ENCODE results near the gene RPS6KA3. TPM values are rescaled to one million over a fixed set of nuclear protein-coding genes. Genes with fewer than 3 reads are reported as not detected.

RPS6KA3 gene
- total and polyA plus RNA-seq, 2 of the 8 experiments (the other 6 are each of a cell fraction or from before 2014, with no cell fraction given): 7.1 to 13.0 TPM

- Histone ChIP-seq H2AK5ac (ENCODE audit: low read depth, low read length) (no peak overlapping the region), H2BK5ac (ENCODE audit: low read depth, low read length) (no peak overlapping the region), H3K79me2 (ENCODE audit: control insufficient read depth in 1 of 2, insufficient read depth in 2 of 2, low read length in 2 of 2) (no peaks in the 10 kb centered on the region), H3K14ac (ENCODE audit: insufficient read length) (no peak overlapping the region), H3K79me1 (ENCODE audit: low read depth, low read length) (no peaks in the 10 kb centered on the region), H3K4ac (replicated peaks; ENCODE audit: insufficient read length, low read depth, low read length) (no peak overlapping the region), H3K27ac (ENCODE audit: low read depth, low read length) (no peak overlapping the region), H3K4me3 (ENCODE audit: extremely low read depth in 1 of 4, insufficient read depth in 2 of 4, low read depth in 3 of 4, low read length in 4 of 4) (no peak overlapping the region), H4K91ac (replicated peaks; ENCODE audit: insufficient read length, low read length) (no peak overlapping the region), H4K8ac (ENCODE audit: extremely low read depth, insufficient read depth, low read length) (no peak overlapping the region), H2AFZ (ENCODE audit: low read length) (no peak overlapping the region), H3K56ac (replicated peaks; ENCODE audit: insufficient read length, low read depth, low read length) (no peak overlapping the region), H3K9ac (replicated peaks in 1 of 4; ENCODE audit: extremely low read depth in 1 of 4, low read depth in 3 of 4, low read length in 3 of 4) (no peak overlapping the region), H2BK120ac (replicated peaks; ENCODE audit: low read depth, low read length) (no peak overlapping the region), H3K23ac (ENCODE audit: insufficient read length) (no peak overlapping the region), H3K23me2 (ENCODE audit: low read depth, low read length) (no peaks in the 10 kb centered on the region), H3K4me2 (ENCODE audit: insufficient read depth in 1 of 2, low read depth in 2 of 2, low read length in 2 of 2) (no peak overlapping the region), H3K4me1 (replicated peaks in 1 of 4; ENCODE audit: control insufficient read depth in 3 of 4, insufficient read depth in 4 of 4, low read length in 3 of 4) (no peaks in the 10 kb centered on the region), H2BK20ac (ENCODE audit: low read length) (no peak overlapping the region), H2BK12ac (ENCODE audit: low read depth, low read length) (no peak overlapping the region), H3K36me3 (ENCODE audit: control insufficient read depth in 2 of 4, insufficient read depth in 4 of 4, low read length in 3 of 4) (peaks cover 0 to 20% (median 4%) of the 10 kb centered on the region in 4 experiments; a peak in 3 of 8 replicates), H4K5ac (ENCODE audit: insufficient read length, low read depth, low read length) (no peak overlapping the region), H3K18ac (ENCODE audit: extremely low read depth, low read length) (no peak overlapping the region), H3K27me3 (replicated peaks in 1 of 4; ENCODE audit: control insufficient read depth in 3 of 4, extremely low read depth in 1 of 4, insufficient read depth in 3 of 4, low read length in 3 of 4) (no peaks in the 10 kb centered on the region), H2BK15ac (ENCODE audit: low read length) (no peak overlapping the region), H4K20me1 (replicated peaks in 1 of 2; ENCODE audit: control insufficient read depth in 1 of 2, insufficient read depth in 2 of 2, low read length in 2 of 2) (no peaks in the 10 kb centered on the region), H3K9me3 (ENCODE audit: insufficient read depth in 2 of 2, low read depth in 1 of 2, low read length in 1 of 2) (no peaks in the 10 kb centered on the region)
- ChIA-PET CTCF (ENCODE audit: partially characterized antibody) (no interaction called here), POLR2A (ENCODE audit: partially characterized antibody) (no interaction called here)
- no peak for FAIRE-seq
- TF ChIP-seq POLR2AphosphoS5 (IDR thresholded peaks at IDR 0.05; ENCODE audit: low read depth, low read length) (peak; percentile 61; the same call in 1 of the 2 replicates), EP300 (IDR thresholded peaks at IDR 0.05; ENCODE audit: borderline replicate concordance in 1 of 2, low read depth in 2 of 2, low read length in 2 of 2) (no peak), EZH2 (IDR thresholded peaks at IDR 0.05; ENCODE audit: low read depth, low read length, severe bottlenecking) (no peak), CBX5 (IDR thresholded peaks at IDR 0.05; ENCODE audit: low read depth, low read length) (no peak), TCF12 (IDR thresholded peaks at IDR 0.05; ENCODE audit: low read depth, low read length) (no peak), SAP30 (IDR thresholded peaks at IDR 0.05; ENCODE audit: insufficient read depth, insufficient replicate concordance, low read length) (no peak), CHD2 (IDR thresholded peaks at IDR 0.05; ENCODE audit: low read length) (no peak)
- DNase-seq (ENCODE audit: low read depth in 1 of 2, low spot score in 2 of 2): no peak
Measured at GRCh38 chrX:20124964-20125363, 141.7 kb downstream of the RPS6KA3 start.
